ENCODE results near the gene MAML2. TPM values are rescaled to one million over a fixed set of nuclear protein-coding genes. Genes with fewer than 3 reads are reported as not detected.

Gene MAML2
- total RNA-seq, 1 experiment from 2014 or later, result 2.9 TPM

GRCh38 chr11:96067160-96067559 is 275.8 kb downstream of the MAML2 start:
- no peaks in the 10 kb centered on the region for H3K36me3 ChIP-seq (ENCODE audit: control insufficient read depth, insufficient read depth, low read length)
- POLR2A ChIA-PET, result no interaction called here
- H3K27ac ChIP-seq (ENCODE audit: low read length), result no peak overlapping the region
- H3K9me3 ChIP-seq (ENCODE audit: control insufficient read depth, insufficient read depth, low read depth, low read length), result no peaks in the 10 kb centered on the region
- ATAC-seq (no peak), DNase-seq (ENCODE audit: low read depth, low spot score) (no peak)
- intact Hi-C loops (cut with micrococcal nuclease; ENCODE audit: unreplicated experiment), result no loop called here
- H3K27me3 ChIP-seq (ENCODE audit: control insufficient read depth, insufficient read depth, low read length), result no peaks in the 10 kb centered on the region
- in situ Hi-C loops (cut with HindIII; ENCODE audit: low pct_unique_long_range_greater_than_20kb, low sequenced_read_pairs), result loop anchor here (10.0 kb wide), 1 partner anchor 268 kb away; no protein-coding TSS in a partner anchor
- no peak overlapping the region for H3K4me3 ChIP-seq (ENCODE audit: low read depth in 2 of 2, low read length in 2 of 2)
- CTCF ChIA-PET, result no interaction called here
- no peaks in the 10 kb centered on the region for H3K4me1 ChIP-seq (ENCODE audit: control insufficient read depth, insufficient read depth, low read length)
- no peak for TF ChIP-seq SIN3A (IDR thresholded peaks at IDR 0.05; ENCODE audit: borderline replicate concordance, insufficient read depth, low read depth, low read length)
- TF ChIP-seq TCF7L2 (IDR thresholded peaks at IDR 0.05; ENCODE audit: low read depth, low read length), result no peak
- TF ChIP-seq POLR2AphosphoS5 (IDR thresholded peaks at IDR 0.05; ENCODE audit: low read depth, low read length), result no peak
- TF ChIP-seq REST (IDR thresholded peaks at IDR 0.05; ENCODE audit: insufficient read depth in 1 of 2, low read depth in 2 of 2, low read length in 1 of 2), result no peak
- no peak for TF ChIP-seq CTCF (IDR thresholded peaks at IDR 0.05)
- no TSS peak for BruUV-seq (replicated peaks)

GRCh38 chr11:96065379-96065778 is 277.6 kb downstream of the MAML2 start:
- CTCF ChIA-PET, result no interaction called here
- intact Hi-C loops (cut with micrococcal nuclease; ENCODE audit: unreplicated experiment), result no loop called here
- Histone ChIP-seq H3K9me3 (ENCODE audit: control insufficient read depth, insufficient read depth, low read depth, low read length) (no peaks in the 10 kb centered on the region), H3K4me3 (ENCODE audit: low read depth in 2 of 2, low read length in 2 of 2) (no peak overlapping the region), H3K36me3 (ENCODE audit: control insufficient read depth, insufficient read depth, low read length) (no peaks in the 10 kb centered on the region), H3K27me3 (ENCODE audit: control insufficient read depth, insufficient read depth, low read length) (no peaks in the 10 kb centered on the region), H3K4me1 (ENCODE audit: control insufficient read depth, insufficient read depth, low read length) (no peaks in the 10 kb centered on the region), H3K27ac (ENCODE audit: low read length) (no peak overlapping the region)
- DNase-seq (ENCODE audit: low read depth, low spot score) (no peak), ATAC-seq (no peak)
- POLR2A ChIA-PET, result no interaction called here
- TF ChIP-seq REST (IDR thresholded peaks at IDR 0.05; ENCODE audit: insufficient read depth in 1 of 2, low read depth in 2 of 2, low read length in 1 of 2) (no peak), POLR2AphosphoS5 (IDR thresholded peaks at IDR 0.05; ENCODE audit: low read depth, low read length) (no peak), SIN3A (IDR thresholded peaks at IDR 0.05; ENCODE audit: borderline replicate concordance, insufficient read depth, low read depth, low read length) (no peak), CTCF (IDR thresholded peaks at IDR 0.05) (no peak), TCF7L2 (IDR thresholded peaks at IDR 0.05; ENCODE audit: low read depth, low read length) (no peak)
- in situ Hi-C loops (cut with HindIII; ENCODE audit: low pct_unique_long_range_greater_than_20kb, low sequenced_read_pairs), result loop anchor here (10.0 kb wide), 1 partner anchor 269 kb away; no protein-coding TSS in a partner anchor
- BruUV-seq (replicated peaks), result no TSS peak

Data from Panc1 (cell line).